ENCODE results near the gene TSPO2.

GRCh38 chr6:41014780-41015179 lies 27.5 kb upstream of the TSPO2 start:
- TF ChIP-seq POLR2AphosphoS5 (IDR thresholded peaks at IDR 0.05; ENCODE audit: low read depth, low read length) (no peak), POLR2A (IDR thresholded peaks at IDR 0.05; ENCODE audit: low read depth, low read length) (no peak), TAF1 (IDR thresholded peaks at IDR 0.05; ENCODE audit: borderline replicate concordance, low read depth, low read length) (no peak)
